Ascending aorta (tissue), 2 donors: Measurements from ENCODE around the gene PLCH1. TPM values are rescaled to one million over a fixed set of nuclear protein-coding genes. Genes with fewer than 3 reads are reported as not detected.

Experiments
- DNase-seq, 2 donors: peaks; one replicate each; pipeline ENCODE4 v3.0.0-alpha.2; 2019; ENCODE audit warnings: low spot score in 2 of 2
- H3K27ac ChIP-seq, 2 donors: fragments of 200-600 bp; sonication (generic); one replicate each; pipeline ENCODE4 v1.5.1; 2016 to 2017; ENCODE audit warnings: mild to moderate bottlenecking in 1 of 2
- H3K27me3 ChIP-seq: fragments of 200-600 bp; sonication (generic); one replicate; pipeline ENCODE4 v1.5.1; 2017
- H3K36me3 ChIP-seq, 2 donors: fragments of 200-600 bp; sonication (generic); one replicate each; pipeline ENCODE4 v1.5.1; 2016
- H3K4me1 ChIP-seq, 2 donors: fragments of 200-600 bp; sonication (generic); one replicate each; pipeline ENCODE4 v1.5.1; 2016 to 2017; ENCODE audit warnings: mild to moderate bottlenecking in 1 of 2
- H3K4me3 ChIP-seq, 2 donors: fragments of 200-600 bp; sonication (generic); one replicate each; pipeline ENCODE4 v1.5.1; 2016 to 2017; ENCODE audit warnings: mild to moderate bottlenecking in 1 of 2
- H3K9me3 ChIP-seq, 2 donors: fragments of 200-600 bp; sonication (generic); one replicate each; pipeline ENCODE4 v1.5.1; 2016
- CTCF ChIP-seq, 3 experiments: fragments of 200-600 bp in 2 of 3; fragments of 450-650 bp in 1 of 3; sonication (generic) in 2 of 3; IDR thresholded peaks; one replicate each; pipeline ENCODE4 v1.5.1; 2016 to 2019; ENCODE audit warnings: antibody characterized with exemption in 3 of 3, mild to moderate bottlenecking in 1 of 3, moderate library complexity in 1 of 3
- intact Hi-C: fragments of 100-400 bp; cut with DNase I; formaldehyde crosslinking; loops from one replicate; pipeline ENCODE4 v1.15.1; 2023
- total RNA-seq: library from RNA; depleted of rRNA; stranded (reverse); fragments of >200 nt; gene quantifications from one replicate; pipeline ENCODE4 v1.1.0, GENCODE V29; 2016

PLCH1 gene
- total RNA-seq, 1 donor from 2014 or later = not detected

- no peaks in the 10 kb centered on the region for H3K27me3 ChIP-seq
- no peaks in the 10 kb centered on the region for H3K4me1 ChIP-seq
- H3K36me3 ChIP-seq = no peaks in the 10 kb centered on the region
- no peak overlapping the region for H3K27ac ChIP-seq
- intact Hi-C loops = no loop called here
- H3K9me3 ChIP-seq = peaks cover 0 to 2% of the 10 kb centered on the region in 2 donors
- TF ChIP-seq CTCF (IDR thresholded peaks at IDR 0.05) = no peak
- H3K4me3 ChIP-seq = no peak overlapping the region
- DNase-seq = no peak
Measured at GRCh38 chr3:155604126-155604525, 140.7 kb downstream of the PLCH1 start.

GRCh38 chr3:155603302-155603701 lies 141.6 kb downstream of the PLCH1 start:
- intact Hi-C loops = no loop called here
- Histone ChIP-seq H3K4me1 (no peaks in the 10 kb centered on the region), H3K36me3 (no peaks in the 10 kb centered on the region), H3K27me3 (no peaks in the 10 kb centered on the region), H3K9me3 (no peaks in the 10 kb centered on the region), H3K4me3 (no peak overlapping the region), H3K27ac (no peak overlapping the region)
- no peak for TF ChIP-seq CTCF (IDR thresholded peaks at IDR 0.05)
- DNase-seq = no peak

- intact Hi-C loops = no loop called here
- TF ChIP-seq CTCF (IDR thresholded peaks at IDR 0.05) = no peak
- DNase-seq = no peak
- H3K27ac ChIP-seq = no peak overlapping the region
- H3K27me3 ChIP-seq = no peaks in the 10 kb centered on the region
- no peak overlapping the region for H3K4me3 ChIP-seq
- no peaks in the 10 kb centered on the region for H3K36me3 ChIP-seq
- no peaks in the 10 kb centered on the region for H3K4me1 ChIP-seq
- no peaks in the 10 kb centered on the region for H3K9me3 ChIP-seq
Measured at GRCh38 chr3:155602307-155602706, 142.6 kb downstream of the PLCH1 start.

- no peak for DNase-seq
- TF ChIP-seq CTCF (IDR thresholded peaks at IDR 0.05) = no peak
- intact Hi-C loops = no loop called here
- H3K27ac ChIP-seq = no peak overlapping the region
- H3K36me3 ChIP-seq = no peaks in the 10 kb centered on the region
- H3K4me1 ChIP-seq = no peaks in the 10 kb centered on the region
- H3K9me3 ChIP-seq = no peaks in the 10 kb centered on the region
- H3K27me3 ChIP-seq = no peaks in the 10 kb centered on the region
- H3K4me3 ChIP-seq = no peak overlapping the region
Measured at GRCh38 chr3:155598671-155599070, 146.2 kb downstream of the PLCH1 start.

- DNase-seq = no peak
- no peak for TF ChIP-seq CTCF (IDR thresholded peaks at IDR 0.05)
- Histone ChIP-seq H3K4me3 (no peak overlapping the region), H3K4me1 (no peaks in the 10 kb centered on the region), H3K27me3 (no peaks in the 10 kb centered on the region), H3K27ac (no peak overlapping the region), H3K36me3 (no peaks in the 10 kb centered on the region), H3K9me3 (no peaks in the 10 kb centered on the region)
- intact Hi-C loops = no loop called here
Measured at GRCh38 chr3:155596615-155597014, 148.3 kb downstream of the PLCH1 start.

GRCh38 chr3:155595371-155595770 lies 149.5 kb downstream of the PLCH1 start:
- no peak for TF ChIP-seq CTCF (IDR thresholded peaks at IDR 0.05)
- Histone ChIP-seq H3K4me1 (no peaks in the 10 kb centered on the region), H3K9me3 (no peaks in the 10 kb centered on the region), H3K4me3 (no peak overlapping the region), H3K27ac (no peak overlapping the region), H3K36me3 (no peaks in the 10 kb centered on the region), H3K27me3 (no peaks in the 10 kb centered on the region)
- intact Hi-C loops = no loop called here
- no peak for DNase-seq
